ENCODE measurements around the gene OSBPL9. TPM values are rescaled to one million over a fixed set of nuclear protein-coding genes. Genes with fewer than 3 reads are reported as not detected.
"Not testable (repeated sequence)": the region's sequence is repeated elsewhere in the genome, so short reads cannot be mapped to it uniquely, and the experiment has no call there.

OSBPL9 gene
- total RNA-seq, 1 donor from 2014 or later, result 52.3 TPM

DNA sequence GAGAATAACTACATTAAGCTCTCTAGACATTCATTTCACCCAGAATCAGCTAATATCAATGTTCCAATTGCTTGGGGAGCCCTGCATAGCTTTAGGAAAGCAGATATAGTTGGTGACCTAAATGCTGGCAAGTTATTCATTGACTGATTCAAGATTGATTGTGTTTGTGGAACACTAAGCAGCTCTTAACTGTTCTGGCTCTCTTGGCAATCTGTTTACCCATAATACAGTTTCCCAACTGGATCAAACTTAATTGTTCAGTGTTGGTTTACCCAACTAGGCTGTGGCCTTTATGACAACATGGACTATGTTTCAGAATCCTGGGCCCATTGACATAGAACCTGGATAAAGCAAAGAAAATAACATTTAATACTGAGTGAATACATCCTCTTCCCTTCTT lies 178.0 kb downstream of the OSBPL9 start:
- DNase-seq (no peak), ATAC-seq (no peak)
- intact Hi-C loops (cut with micrococcal nuclease), result no loop called here

DNA sequence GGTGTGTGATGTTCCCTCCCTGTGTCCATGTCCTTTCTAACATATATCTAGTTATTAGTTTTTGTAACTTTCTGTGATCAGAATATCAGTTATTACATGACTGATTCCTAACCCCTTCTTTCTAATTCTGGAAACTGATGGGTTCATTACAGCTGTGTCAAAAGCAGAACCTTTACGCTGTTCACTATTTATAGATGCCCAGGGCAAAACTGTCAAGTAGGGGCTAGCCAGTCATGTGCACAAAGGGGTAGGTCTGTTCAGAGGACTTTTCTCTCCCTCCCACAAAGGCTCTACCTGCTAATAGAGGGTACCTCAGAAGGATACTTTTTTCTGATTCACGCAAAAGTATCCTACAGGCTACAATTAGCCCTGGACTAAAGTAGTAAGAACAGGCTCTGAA lies 182.5 kb downstream of the OSBPL9 start:
- DNase-seq (no peak), ATAC-seq (peak; percentile 86)
- intact Hi-C loops (cut with micrococcal nuclease), result no loop called here

DNA sequence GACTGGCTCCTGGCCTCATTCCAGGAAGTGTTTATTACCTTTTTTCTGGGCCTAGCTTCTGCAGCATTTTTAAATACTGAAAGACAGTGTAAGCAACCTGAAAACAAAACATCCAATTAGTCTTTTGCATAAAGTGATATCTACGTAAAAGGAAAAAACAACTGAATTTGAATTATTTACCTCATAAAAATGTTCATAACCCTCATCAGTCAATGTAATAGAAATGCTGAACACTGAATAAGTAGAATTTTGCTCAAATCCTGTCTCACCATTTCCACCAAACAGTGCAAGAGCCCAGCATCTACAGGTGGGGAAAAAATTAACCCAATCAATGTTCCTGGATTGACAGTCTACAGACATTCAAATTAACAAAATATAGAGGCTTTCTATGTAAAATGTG lies 197.6 kb downstream of the OSBPL9 start:
- DNase-seq (no peak), ATAC-seq (no peak)
- intact Hi-C loops (cut with micrococcal nuclease), result no loop called here

DNA sequence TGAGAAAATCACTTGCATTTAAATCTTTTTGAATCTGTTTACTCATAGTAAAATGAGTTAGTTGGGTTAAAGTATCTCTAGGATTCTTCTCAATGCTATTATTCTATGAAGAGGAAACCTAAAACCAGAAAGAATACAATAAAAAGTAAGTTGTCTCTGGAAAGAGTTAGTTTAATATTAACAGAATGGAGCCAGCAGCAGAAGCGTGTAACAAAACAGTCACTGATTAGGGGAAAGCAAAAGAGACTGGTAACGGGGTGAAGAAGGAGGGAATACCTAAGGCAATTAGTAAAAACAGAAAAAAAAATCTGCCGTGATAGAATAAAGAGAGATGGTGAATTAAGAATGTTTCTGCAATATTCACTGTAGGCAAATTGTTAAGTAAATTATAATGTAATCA lies 201.6 kb downstream of the OSBPL9 start:
- no peak for DNase-seq
- intact Hi-C loops (cut with micrococcal nuclease), result no loop called here
- ATAC-seq, result no peak

DNA sequence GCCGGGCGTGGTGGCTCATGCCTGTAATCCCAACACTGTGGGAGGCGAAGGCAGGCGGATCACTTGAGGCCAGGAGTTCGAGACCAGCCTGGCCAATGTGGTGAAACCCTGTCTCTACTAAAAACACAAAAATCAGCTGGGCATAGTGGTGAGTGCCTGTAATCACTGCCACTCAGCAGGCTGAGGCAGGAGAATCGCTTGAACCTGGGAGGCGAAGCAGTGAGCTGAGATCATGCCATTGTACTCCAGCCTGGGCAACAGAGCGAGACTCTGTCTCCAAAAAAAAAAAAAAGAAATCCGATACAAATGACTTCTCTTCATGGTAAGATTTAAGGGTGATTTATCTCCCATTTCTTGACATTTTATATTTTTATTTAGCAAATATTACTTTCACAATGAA lies 202.1 kb downstream of the OSBPL9 start:
- intact Hi-C loops (cut with micrococcal nuclease); DNase-seq; ATAC-seq: not testable (repeated sequence)

DNA sequence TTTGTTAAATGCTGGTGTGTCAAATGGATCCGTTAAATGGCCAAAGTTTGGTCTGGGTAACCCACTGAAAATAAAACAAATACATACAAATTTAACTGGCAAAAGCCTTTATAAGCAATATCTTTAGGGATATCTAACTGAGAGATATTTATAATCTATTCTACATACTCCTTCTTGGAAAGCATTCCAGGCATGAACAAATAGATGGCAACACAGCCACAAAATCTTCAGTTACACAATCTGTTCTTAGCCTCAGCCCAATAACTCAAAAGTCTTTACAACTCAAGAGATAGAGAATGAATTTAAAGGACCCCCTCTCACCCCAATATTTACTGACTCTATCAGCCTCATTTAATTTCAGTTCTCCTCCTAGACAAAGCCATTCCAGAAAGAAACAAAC lies 202.9 kb downstream of the OSBPL9 start:
- ATAC-seq (no peak), DNase-seq (no peak)
- intact Hi-C loops (cut with micrococcal nuclease), result no loop called here

DNA sequence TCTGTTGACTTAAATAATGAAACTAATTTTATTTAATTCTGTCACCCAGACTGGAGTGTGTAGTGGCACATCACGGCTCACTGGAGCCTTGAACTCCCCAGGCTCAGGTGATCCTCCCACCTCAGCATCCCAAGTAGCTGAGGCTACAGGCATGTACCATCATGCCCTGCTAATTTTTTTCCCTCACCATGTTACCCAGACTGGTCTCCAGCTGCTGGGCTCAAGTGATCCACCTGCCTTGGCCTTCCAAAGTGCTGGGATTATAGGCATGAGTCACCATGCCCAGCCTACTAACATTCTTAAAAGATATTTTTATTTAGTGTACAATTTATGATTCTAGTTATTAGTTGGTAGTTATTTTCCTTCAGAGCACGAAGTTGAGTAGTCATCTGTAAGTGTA lies 212.2 kb downstream of the OSBPL9 start:
- intact Hi-C loops (cut with micrococcal nuclease), result no loop called here
- no peak for DNase-seq
- ATAC-seq, result no peak

DNA sequence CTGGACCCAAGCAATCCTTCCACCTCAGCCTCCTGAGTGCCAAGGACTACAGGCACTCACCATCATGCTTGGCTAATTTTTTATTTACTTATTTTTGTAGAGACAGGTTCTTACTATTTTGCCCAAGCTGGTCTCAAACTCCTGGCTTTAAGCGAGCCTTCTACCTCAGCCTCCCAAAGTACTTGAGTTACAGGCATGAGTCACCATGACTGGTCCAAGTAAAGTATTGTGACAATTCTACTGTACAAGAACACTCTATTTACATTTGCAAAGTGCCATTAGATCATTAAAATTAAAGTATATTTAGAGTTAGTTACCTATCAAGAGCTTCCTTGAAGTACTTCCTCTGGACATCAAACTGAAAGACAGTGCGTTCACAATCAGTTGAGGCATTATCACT lies 216.8 kb downstream of the OSBPL9 start:
- intact Hi-C loops (cut with micrococcal nuclease), result no loop called here
- DNase-seq, result no peak
- ATAC-seq, result no peak

DNA sequence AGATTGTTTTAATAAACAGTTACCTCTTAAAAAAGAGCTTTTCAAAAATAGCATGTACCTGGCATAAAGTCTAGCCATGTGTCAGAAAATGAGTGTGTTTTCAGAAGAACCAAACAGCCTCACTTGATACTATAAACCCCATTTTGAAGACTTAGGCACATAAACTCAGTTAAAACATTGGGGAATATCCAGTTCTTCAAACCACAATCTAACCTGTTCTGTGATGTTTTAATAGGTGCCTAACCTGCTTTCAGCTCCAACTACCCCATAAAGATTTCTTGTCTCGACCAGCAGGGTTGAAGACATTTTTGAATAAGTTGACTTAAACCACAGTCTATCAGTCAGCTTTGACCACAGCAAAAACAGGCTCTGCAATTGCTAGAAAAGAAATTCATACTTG lies 220.4 kb downstream of the OSBPL9 start:
- DNase-seq (no peak), ATAC-seq (no peak)
- intact Hi-C loops (cut with micrococcal nuclease), result no loop called here

Small RNA genes lying within 50 kb of the gene (microRNA-seq; reads per million reads assigned to microRNA genes)
- gene MIR761 (ENCODE audit: borderline number of aligned reads), result not detected

Other genes starting within 250 kb of the OSBPL9 start
- gene EPS15, start 97.8 kb upstream of the OSBPL9 start, total RNA-seq, result 71.6 TPM

Data from left ventricle myocardium superior (tissue), 1 donor.